B cell (primary cell): ENCODE results near the gene PARVG. TPM values are rescaled to one million over a fixed set of nuclear protein-coding genes. Genes with fewer than 3 reads are reported as not detected.

Experiments
- ATAC-seq: fragments of 200-7000 bp; cut with Tn5 transposase; one replicate; pipeline ENCODE4 v1.10.0; 2021; ENCODE audit warnings: low read depth, mild to moderate bottlenecking, moderate number of reproducible peaks, moderate library complexity
- CTCF ChIA-PET: fragments of 350-600 bp; sonication (Branson Sonifier 250); formaldehyde crosslinking; loops from one replicate; lab custom pipeline; 2021; ENCODE audit warnings: antibody characterized with exemption, inconsistent platforms; lab: Charles Lee
- POLR2A ChIA-PET: fragments of 350-600 bp; sonication (Branson Sonifier 250); formaldehyde crosslinking; loops from one replicate; lab custom pipeline; 2021; ENCODE audit warnings: antibody characterized with exemption; lab: Charles Lee
- DNase-seq: peaks from one replicate; pipeline ENCODE4 v3.0.0; 2013
- H2AFZ ChIP-seq: 2 replicates; pipeline ENCODE4 v1.6.1; 2012; ENCODE audit warnings: mild to moderate bottlenecking, low read depth, low read length; ENCODE audit not compliant: insufficient read depth, poor library complexity, severe bottlenecking
- H3K27ac ChIP-seq, 2 donors: 1 replicate in 1 of 2; 2 replicates in 1 of 2; pipeline ENCODE4 v1.5.1; 2012 to 2013; ENCODE audit warnings: low read length in 2 of 2, mild to moderate bottlenecking in 2 of 2, moderate library complexity in 1 of 2
- H3K27me3 ChIP-seq, 4 experiments: fragments of 200-600 bp in 1 of 4; sonication (generic) in 1 of 4; replicated peaks in 1 of 4; 1 replicate in 2 of 4; 2 replicates in 2 of 4; pipeline versions ENCODE4 v1.6.1 to v1.7.0; 2013 to 2016; ENCODE audit warnings: low read length in 3 of 4, mild to moderate bottlenecking in 2 of 4, mixed read lengths in 1 of 4, moderate library complexity in 1 of 4; ENCODE audit not compliant: insufficient read depth in 4 of 4, control insufficient read depth in 3 of 4; ENCODE audit errors: control extremely low read depth in 1 of 4
- H3K36me3 ChIP-seq, 2 experiments: replicated peaks in 1 of 2; 1 replicate in 1 of 2; 2 replicates in 1 of 2; pipeline versions ENCODE4 v1.6.1 to v1.7.1; 2013; ENCODE audit warnings: low read length in 1 of 2; ENCODE audit not compliant: insufficient read depth in 2 of 2, control insufficient read depth in 1 of 2; ENCODE audit errors: control extremely low read depth in 1 of 2, extremely low read depth in 1 of 2
- H3K4me1 ChIP-seq, 2 donors: fragments of 200-600 bp in 1 of 2; sonication (generic) in 1 of 2; 1 replicate in 1 of 2; 2 replicates in 1 of 2; pipeline versions ENCODE4 v1.5.1 to v1.6.1; 2013 to 2017; ENCODE audit warnings: low read length in 2 of 2; ENCODE audit not compliant: control insufficient read depth in 2 of 2, insufficient read depth in 2 of 2
- H3K4me2 ChIP-seq: replicated peaks from 2 replicates; pipeline ENCODE3; 2012; ENCODE audit warnings: mild to moderate bottlenecking, low read depth, low read length; ENCODE audit not compliant: poor library complexity, severe bottlenecking
- H3K4me3 ChIP-seq, 5 experiments: fragments of 200-600 bp in 1 of 5; sonication (generic) in 1 of 5; 1 replicate in 3 of 5; 2 replicates in 2 of 5; pipeline versions ENCODE4 v1.5.1 to v1.7.0; 2011 to 2016; ENCODE audit warnings: low read length in 4 of 5, mild to moderate bottlenecking in 4 of 5, low read depth in 2 of 5, control low read depth in 1 of 5, moderate library complexity in 1 of 5; ENCODE audit not compliant: insufficient read depth in 1 of 5; ENCODE audit errors: control extremely low read depth in 1 of 5, extremely low read depth in 1 of 5
- H3K79me2 ChIP-seq: fragments of 200-600 bp; sonication (generic); one replicate; pipeline ENCODE4 v1.6.0; 2016; ENCODE audit warnings: low read length; ENCODE audit not compliant: control insufficient read depth, insufficient read depth
- H3K9ac ChIP-seq: fragments of 200-600 bp; sonication (generic); 2 replicates; pipeline ENCODE4 v1.6.1; 2017; ENCODE audit warnings: mild to moderate bottlenecking, low read length, moderate library complexity
- H3K9me3 ChIP-seq, 3 donors: one replicate each; pipeline versions ENCODE4 v1.6.1 to v1.7.1; 2013; ENCODE audit warnings: low read length in 2 of 3; ENCODE audit not compliant: control insufficient read depth in 2 of 3, insufficient read depth in 1 of 3; ENCODE audit errors: control extremely low read depth in 1 of 3
- H4K20me1 ChIP-seq: 2 replicates; pipeline ENCODE4 v1.6.0; 2012; ENCODE audit warnings: mild to moderate bottlenecking, low read length; ENCODE audit not compliant: insufficient read depth, control insufficient read depth, poor library complexity, severe bottlenecking
- H3K27ac Mint-ChIP-seq: one replicate; pipeline ENCODE4 v1.8.0; 2021; ENCODE audit warnings: mixed read lengths
- H3K27me3 Mint-ChIP-seq: one replicate; pipeline ENCODE4 v1.8.0; 2021; ENCODE audit warnings: mixed read lengths
- H3K4me1 Mint-ChIP-seq: one replicate; pipeline ENCODE4 v1.8.0; 2021; ENCODE audit warnings: mixed read lengths
- H3K4me3 Mint-ChIP-seq: one replicate; pipeline ENCODE4 v1.8.0; 2021; ENCODE audit warnings: mixed read lengths
- H3K9me3 Mint-ChIP-seq: one replicate; pipeline ENCODE4 v1.8.0; 2022; ENCODE audit warnings: mixed read lengths; ENCODE audit not compliant: insufficient read depth
- CTCF ChIP-seq: fragments of 200-600 bp; IDR thresholded peaks from one replicate; pipeline ENCODE4 v1.8.0; 2022; ENCODE audit warnings: antibody characterized with exemption, mild to moderate bottlenecking
- EZH2 ChIP-seq: IDR thresholded peaks from 2 replicates; pipeline ENCODE4 v1.6.1; 2012; ENCODE audit warnings: borderline replicate concordance, low read depth, mild to moderate bottlenecking, moderate library complexity, low read length; ENCODE audit not compliant: insufficient read depth, poor library complexity, severe bottlenecking
- WGBS: methylation state at CpG from one replicate; pipeline ENCODE4 v1.1.5; 2013; ENCODE audit warnings: missing lambda C conversion rate; ENCODE audit not compliant: insufficient coverage; 5-methylcytosine and 5-hydroxymethylcytosine counted together
- intact Hi-C: fragments of 100-400 bp; cut with micrococcal nuclease; formaldehyde crosslinking; loops from one replicate; pipeline ENCODE4 v1.10.0; 2022
- polyA plus RNA-seq: library from polyadenylated mRNA; depleted of rRNA; stranded (reverse); fragments of >200 nt; gene quantifications from 2 replicates; pipeline ENCODE4 v1.2.3, GENCODE V29; 2012
- total RNA-seq, 2 donors: library from RNA; stranded (reverse); fragments of 120-200 nt in 1 of 2; gene quantifications; 1 replicate in 1 of 2; 2 replicates in 1 of 2; pipeline versions ENCODE4 v1.2.3 to v1.2.4, GENCODE V29; 2013 to 2022

Gene PARVG
- total and polyA plus RNA-seq, 2 donors (not counting 1 experiment from before 2014, with no cell fraction given): 247 to 698 TPM

- peaks cover 3% of the 10 kb centered on the region for H3K4me1 Mint-ChIP-seq
- peak; percentile 36 for ATAC-seq
Measured at GRCh38 chr22:44145544-44145943, 35.2 kb upstream of the PARVG start.

More at GRCh38 chr22:44145544-44145943, 35.2 kb upstream of the PARVG start:
- ChIA-PET POLR2A (no interaction called here), CTCF (no interaction called here)
- 72% methylated on average over 7 of the region's 8 CpGs for WGBS
- Histone ChIP-seq H2AFZ (no peak overlapping the region), H3K9me3 (no peaks in the 10 kb centered on the region), H3K4me3 (no peak overlapping the region), H3K9ac (no peak overlapping the region), H3K4me1 (no peaks in the 10 kb centered on the region), H4K20me1 (no peaks in the 10 kb centered on the region), H3K4me2 (no peak overlapping the region), H3K27me3 (no peaks in the 10 kb centered on the region), H3K79me2 (no peaks in the 10 kb centered on the region), H3K27ac (no peak overlapping the region), H3K36me3 (peaks cover 0 to 29% of the 10 kb centered on the region in 2 experiments)
- Mint-ChIP-seq H3K4me3 (no peak overlapping the region), H3K27ac (no peak overlapping the region), H3K9me3 (no peaks in the 10 kb centered on the region), H3K27me3 (no peaks in the 10 kb centered on the region)
- DNase-seq: no peak
- TF ChIP-seq CTCF (no peak), EZH2 (no peak)
- intact Hi-C loops: no loop called here
